Mucosa of descending colon (tissue), 3 donors: ENCODE results near the gene ATP5ME. TPM values are rescaled to one million over a fixed set of nuclear protein-coding genes. Genes with fewer than 3 reads are reported as not detected.

Source experiments
- ATAC-seq: fragments of 200-7000 bp; cut with Tn5 transposase; one replicate; pipeline ENCODE4 v1.9.1; 2020; ENCODE audit warnings: mild to moderate bottlenecking, moderate library complexity
- DNase-seq, 3 donors: peaks; one replicate each; pipeline ENCODE4 v3.0.0-alpha.2; 2020
- H3K36me3 ChIP-seq: fragments of 200-600 bp; one replicate; pipeline ENCODE4 v1.8.0; 2021; ENCODE audit warnings: low read depth, mild to moderate bottlenecking
- H3K4me1 ChIP-seq: fragments of 200-600 bp; one replicate; pipeline ENCODE4 v1.8.0; 2021; ENCODE audit warnings: low read depth, mild to moderate bottlenecking
- H3K4me3 ChIP-seq: fragments of 200-600 bp; one replicate; pipeline ENCODE4 v1.8.0; 2021; ENCODE audit warnings: mild to moderate bottlenecking
- H3K9me3 ChIP-seq: fragments of 200-600 bp; one replicate; pipeline ENCODE4 v1.8.0; 2021; ENCODE audit warnings: mild to moderate bottlenecking
- CTCF ChIP-seq: fragments of 200-600 bp; IDR thresholded peaks from one replicate; pipeline ENCODE4 v1.8.0; 2022; ENCODE audit warnings: antibody characterized with exemption, mild to moderate bottlenecking
- intact Hi-C, 2 donors: fragments of 100-400 bp; cut with DNase I in 1 of 2; cut with micrococcal nuclease in 1 of 2; formaldehyde crosslinking; loops; one replicate each; pipeline versions ENCODE4 v1.11.0 to v1.11.1; 2022; cut with DNase I, micrococcal nuclease
- total RNA-seq, 3 donors: library from RNA; stranded (reverse); fragmentation: NEBNext Ultra II Directional in 2 of 3; extraction: Animal tissue kit (Norgen Biotek cat#: 25700) in 2 of 3; gene quantifications; one replicate each; pipeline versions ENCODE4 v1.2.1 to v1.2.4, GENCODE V29; 2021 to 2023
- donor health status: DM: no; HTN: no; CAD: no; lungs with moderate emphysema.
- donor health status: DM: no; HTN: no; CAD: no.
- donor health status: DM: no; HTN: yes; CAD: no.

Gene ATP5ME
- total RNA-seq, 3 donors from 2014 or later, result 330 to 467 (median 399) TPM

- DNase-seq, result peak in 1 of 3 donors; percentile 47
- peaks cover 3% of the 10 kb centered on the region for H3K4me1 ChIP-seq
- no peaks in the 10 kb centered on the region for H3K9me3 ChIP-seq
- no peak for ATAC-seq
- H3K36me3 ChIP-seq, result no peaks in the 10 kb centered on the region
- H3K4me3 ChIP-seq, result no peak overlapping the region
- intact Hi-C loops, result no loop called here
- no peak for TF ChIP-seq CTCF
These were observed 7.7 kb downstream of the ATP5ME start for GRCh38 chr4:666436-666810.

- DNase-seq (peak in 2 of 3 donors; percentile 20 to 44), ATAC-seq (no peak)
- no peaks in the 10 kb centered on the region for H3K36me3 ChIP-seq
- H3K9me3 ChIP-seq, result no peaks in the 10 kb centered on the region
- H3K4me3 ChIP-seq, result no peak overlapping the region
- TF ChIP-seq CTCF, result no peak
- intact Hi-C loops, result no loop called here
- peaks cover 3% of the 10 kb centered on the region for H3K4me1 ChIP-seq
These were observed 8.2 kb downstream of the ATP5ME start for GRCh38 chr4:665751-666435.

GRCh38 chr4:665381-665750, 8.7 kb downstream of the ATP5ME start:
- peak in 1 of 3 donors; percentile 45 for DNase-seq
- intact Hi-C loops, result no loop called here

GRCh38 chr4:664713-665231, 9.3 kb downstream of the ATP5ME start:
- ATAC-seq, result no peak
- DNase-seq, result peak in 2 of 3 donors; percentile 20 to 51
- intact Hi-C loops, result no loop called here
- H3K9me3 ChIP-seq, result no peaks in the 10 kb centered on the region
- peaks cover 3% of the 10 kb centered on the region for H3K4me1 ChIP-seq
- H3K36me3 ChIP-seq, result no peaks in the 10 kb centered on the region
- H3K4me3 ChIP-seq, result no peak overlapping the region
- no peak for TF ChIP-seq CTCF

More at GRCh38 chr4:665381-665750, 8.7 kb downstream of the ATP5ME start:
- no peak for ATAC-seq
- Histone ChIP-seq H3K4me3 (no peak overlapping the region), H3K4me1 (peaks cover 3% of the 10 kb centered on the region), H3K9me3 (no peaks in the 10 kb centered on the region), H3K36me3 (no peaks in the 10 kb centered on the region)
- no peak for TF ChIP-seq CTCF

GRCh38 chr4:663438-664428, 10.3 kb downstream of the ATP5ME start:
- Histone ChIP-seq H3K4me3 (peak overlapping the region; percentile 28), H3K36me3 (no peaks in the 10 kb centered on the region), H3K9me3 (no peaks in the 10 kb centered on the region), H3K4me1 (peaks cover 3% of the 10 kb centered on the region)
- TF ChIP-seq CTCF, result no peak
- ATAC-seq (peak; percentile 67), DNase-seq (peak; percentile 66 to 81 (median 73))
- intact Hi-C loops, result no loop called here
